Endodermal cell (in vitro differentiated cells): ENCODE results near the gene CARM1. TPM values are rescaled to one million over a fixed set of nuclear protein-coding genes. Genes with fewer than 3 reads are reported as not detected.

Source experiments
- DNase-seq: peaks from one replicate; pipeline ENCODE4 v3.0.0-alpha.2; 2017
- H3K27ac ChIP-seq: 2 replicates; pipeline ENCODE4 v1.5.1; 2013; ENCODE audit warnings: mild to moderate bottlenecking, low read depth, low read length, moderate library complexity
- H3K27me3 ChIP-seq: 2 replicates; pipeline ENCODE4 v1.6.1; 2013; ENCODE audit warnings: mild to moderate bottlenecking, low read length, moderate library complexity; ENCODE audit not compliant: insufficient read depth, control insufficient read depth, poor library complexity, severe bottlenecking
- H3K36me3 ChIP-seq: 2 replicates; pipeline ENCODE4 v1.7.0; 2013; ENCODE audit warnings: mild to moderate bottlenecking, low read length, moderate library complexity; ENCODE audit not compliant: control insufficient read depth, insufficient read depth
- H3K4me1 ChIP-seq: one replicate; pipeline ENCODE4 v1.7.0; 2013; ENCODE audit warnings: low read length; ENCODE audit not compliant: control insufficient read depth, insufficient read depth
- H3K4me3 ChIP-seq: 2 replicates; pipeline ENCODE4 v1.5.1; 2013; ENCODE audit warnings: mild to moderate bottlenecking, low read length, moderate library complexity
- H3K9ac ChIP-seq: 2 replicates; pipeline ENCODE4 v1.6.1; 2013; ENCODE audit warnings: mild to moderate bottlenecking, low read length, moderate library complexity; ENCODE audit not compliant: poor library complexity, severe bottlenecking; ENCODE audit errors: extremely low read depth
- H3K9me3 ChIP-seq: 2 replicates; pipeline ENCODE4 v1.6.1; 2013; ENCODE audit warnings: mild to moderate bottlenecking, low read length, moderate library complexity; ENCODE audit not compliant: control insufficient read depth
- H3K27ac Mint-ChIP-seq: 2 replicates; pipeline ENCODE4 v1.8.0; 2020; ENCODE audit warnings: mixed read lengths
- H3K27me3 Mint-ChIP-seq: 2 replicates; pipeline ENCODE4 v1.8.0; 2021; ENCODE audit warnings: mild to moderate bottlenecking, mixed read lengths; ENCODE audit not compliant: insufficient read depth
- H3K36me3 Mint-ChIP-seq: 2 replicates; pipeline ENCODE4 v1.8.0; 2020; ENCODE audit warnings: low read depth, mixed read lengths
- H3K4me1 Mint-ChIP-seq: 2 replicates; pipeline ENCODE4 v1.8.0; 2020; ENCODE audit warnings: mixed read lengths
- H3K4me3 Mint-ChIP-seq: 2 replicates; pipeline ENCODE4 v1.8.0; 2020; ENCODE audit warnings: mild to moderate bottlenecking, moderate library complexity, mixed read lengths
- H3K9me3 Mint-ChIP-seq: 2 replicates; pipeline ENCODE4 v1.8.0; 2020; ENCODE audit warnings: mild to moderate bottlenecking, mixed read lengths
- CTCF ChIP-seq: fragments of 200-600 bp; sonication (generic); conservative IDR thresholded peaks from 2 replicates; pipeline ENCODE4 v1.5.0; 2021; ENCODE audit warnings: antibody characterized with exemption, mild to moderate bottlenecking
- WGBS, 2 experiments: methylation state at CpG; one replicate each; pipeline versions ENCODE4 v1.1.5 to v1.1.7; 2013; ENCODE audit warnings: missing lambda C conversion rate in 2 of 2, mixed read lengths in 1 of 2; ENCODE audit not compliant: insufficient coverage in 1 of 2, insufficient read length in 1 of 2; 5-methylcytosine and 5-hydroxymethylcytosine counted together
- total RNA-seq, 2 donors: library from RNA; stranded (reverse); fragmentation: NEBNext Ultra II Directional in 1 of 2; extraction: Animal tissue kit (Norgen Biotek cat#: 25700) in 1 of 2; gene quantifications; 2 replicates in 1 of 2; 3 replicates in 1 of 2; pipeline ENCODE4 v1.2.1, GENCODE V29; 2021

Gene CARM1
- total RNA-seq, 2 donors from 2014 or later, result 80.6 to 86.6 TPM

DNA sequence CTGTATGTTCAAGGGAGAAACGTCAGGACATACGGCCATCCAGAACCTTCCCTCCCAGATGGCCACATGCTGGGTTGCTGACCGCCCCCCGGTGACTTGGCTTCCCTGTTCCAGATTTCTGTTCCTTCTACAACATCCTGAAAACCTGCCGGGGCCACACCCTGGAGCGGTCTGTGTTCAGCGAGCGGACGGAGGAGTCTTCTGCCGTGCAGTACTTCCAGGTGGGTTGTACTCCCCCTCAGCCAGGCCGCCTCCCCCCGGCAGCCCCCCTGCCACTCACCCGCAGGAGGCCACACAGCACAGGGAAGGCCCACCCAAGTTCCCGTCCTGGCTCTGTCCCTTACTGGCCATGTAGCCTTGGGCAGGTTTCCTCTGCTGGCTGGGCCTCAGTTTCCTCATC lies 36.6 kb downstream of the CARM1 start:
- no peak overlapping the region for H3K4me3 ChIP-seq
- H3K4me3 Mint-ChIP-seq, result no peak overlapping the region
- peaks cover 44% of the 10 kb centered on the region for H3K36me3 ChIP-seq
- peaks cover 1% of the 10 kb centered on the region for H3K9me3 ChIP-seq
- H3K27ac Mint-ChIP-seq, result no peak overlapping the region
- H3K36me3 Mint-ChIP-seq, result peaks cover 48% of the 10 kb centered on the region
- H3K27me3 Mint-ChIP-seq, result no peaks in the 10 kb centered on the region
- no peaks in the 10 kb centered on the region for H3K27me3 ChIP-seq
- peaks cover 8% of the 10 kb centered on the region for H3K9me3 Mint-ChIP-seq
- 95 to 96% methylated on average over 10 to 14 of the region's 14 CpGs for WGBS, 2 experiments
- H3K9ac ChIP-seq, result no peak overlapping the region
- H3K4me1 ChIP-seq, result no peaks in the 10 kb centered on the region
- no peak for TF ChIP-seq CTCF
- H3K27ac ChIP-seq, result no peak overlapping the region
- H3K4me1 Mint-ChIP-seq, result no peaks in the 10 kb centered on the region
- DNase-seq, result peak; percentile 31

DNA sequence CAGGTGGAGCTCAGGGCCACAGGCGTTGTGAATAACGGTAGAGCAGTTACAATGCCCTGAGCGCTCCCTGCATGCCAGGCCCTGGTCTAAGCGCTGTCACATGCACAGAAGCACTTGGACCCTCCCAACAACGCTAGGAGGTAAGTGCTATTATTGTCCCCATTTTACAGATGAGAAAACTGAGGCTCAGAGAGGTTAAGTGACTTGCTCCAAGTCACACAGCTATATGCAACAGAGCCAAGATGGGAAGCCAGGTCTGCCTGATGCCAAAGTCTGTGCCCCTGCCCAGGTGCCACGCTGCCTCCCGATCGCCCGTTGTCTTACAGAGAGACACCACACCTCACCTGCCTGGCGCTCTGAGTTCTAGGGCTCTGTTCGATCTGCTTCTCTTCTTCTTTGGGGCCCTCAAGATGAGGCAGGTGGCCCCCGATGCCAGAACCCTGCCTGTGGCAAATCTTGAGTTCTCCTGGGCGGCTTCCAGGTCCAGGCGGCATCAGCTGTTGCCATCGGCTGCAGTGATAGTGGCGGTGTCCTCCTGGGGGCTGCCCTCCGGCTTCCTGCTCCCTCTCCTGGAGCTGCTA lies 37.1 kb downstream of the CARM1 start:
- no peak overlapping the region for H3K9ac ChIP-seq
- peak; percentile 32 for DNase-seq
- no peak overlapping the region for H3K4me3 ChIP-seq
- peaks cover 45% of the 10 kb centered on the region for H3K36me3 Mint-ChIP-seq
- no peak overlapping the region for H3K27ac ChIP-seq
- H3K9me3 ChIP-seq, result no peaks in the 10 kb centered on the region
- 95 to 98% methylated on average over 14 to 17 of the region's 17 CpGs for WGBS, 2 experiments
- no peak overlapping the region for H3K27ac Mint-ChIP-seq
- no peaks in the 10 kb centered on the region for H3K4me1 ChIP-seq
- H3K27me3 Mint-ChIP-seq, result no peaks in the 10 kb centered on the region
- no peak overlapping the region for H3K4me3 Mint-ChIP-seq
- TF ChIP-seq CTCF, result no peak
- H3K27me3 ChIP-seq, result no peaks in the 10 kb centered on the region
- H3K36me3 ChIP-seq, result peaks cover 45% of the 10 kb centered on the region
- H3K4me1 Mint-ChIP-seq, result no peaks in the 10 kb centered on the region
- H3K9me3 Mint-ChIP-seq, result peaks cover 3% of the 10 kb centered on the region

GRCh38 chr19:10911579-10912363 lies 40.4 kb downstream of the CARM1 start:
- Histone ChIP-seq H3K27ac (no peak overlapping the region), H3K36me3 (peaks cover 53% of the 10 kb centered on the region), H3K4me1 (no peaks in the 10 kb centered on the region), H3K9ac (no peak overlapping the region), H3K4me3 (no peak overlapping the region), H3K27me3 (no peaks in the 10 kb centered on the region), H3K9me3 (no peaks in the 10 kb centered on the region)
- no peak for TF ChIP-seq CTCF
- DNase-seq, result no peak
- no peaks in the 10 kb centered on the region for H3K27me3 Mint-ChIP-seq
- WGBS, 2 experiments, result 93 to 95% methylated on average over 24 to 31 of the region's 31 CpGs
- no peak overlapping the region for H3K4me3 Mint-ChIP-seq
- peak overlapping the region; percentile 7 for H3K27ac Mint-ChIP-seq
- no peaks in the 10 kb centered on the region for H3K4me1 Mint-ChIP-seq
- H3K9me3 Mint-ChIP-seq, result no peaks in the 10 kb centered on the region
- H3K36me3 Mint-ChIP-seq, result peaks cover 45% of the 10 kb centered on the region
